ENCODE data around the gene FPGS. TPM values are rescaled to one million over a fixed set of nuclear protein-coding genes. Genes with fewer than 3 reads are reported as not detected.

Gene FPGS
- total RNA-seq, 6 experiments from 2014 or later: 51.9 to 69.2 (median 62.7) TPM

DNA sequence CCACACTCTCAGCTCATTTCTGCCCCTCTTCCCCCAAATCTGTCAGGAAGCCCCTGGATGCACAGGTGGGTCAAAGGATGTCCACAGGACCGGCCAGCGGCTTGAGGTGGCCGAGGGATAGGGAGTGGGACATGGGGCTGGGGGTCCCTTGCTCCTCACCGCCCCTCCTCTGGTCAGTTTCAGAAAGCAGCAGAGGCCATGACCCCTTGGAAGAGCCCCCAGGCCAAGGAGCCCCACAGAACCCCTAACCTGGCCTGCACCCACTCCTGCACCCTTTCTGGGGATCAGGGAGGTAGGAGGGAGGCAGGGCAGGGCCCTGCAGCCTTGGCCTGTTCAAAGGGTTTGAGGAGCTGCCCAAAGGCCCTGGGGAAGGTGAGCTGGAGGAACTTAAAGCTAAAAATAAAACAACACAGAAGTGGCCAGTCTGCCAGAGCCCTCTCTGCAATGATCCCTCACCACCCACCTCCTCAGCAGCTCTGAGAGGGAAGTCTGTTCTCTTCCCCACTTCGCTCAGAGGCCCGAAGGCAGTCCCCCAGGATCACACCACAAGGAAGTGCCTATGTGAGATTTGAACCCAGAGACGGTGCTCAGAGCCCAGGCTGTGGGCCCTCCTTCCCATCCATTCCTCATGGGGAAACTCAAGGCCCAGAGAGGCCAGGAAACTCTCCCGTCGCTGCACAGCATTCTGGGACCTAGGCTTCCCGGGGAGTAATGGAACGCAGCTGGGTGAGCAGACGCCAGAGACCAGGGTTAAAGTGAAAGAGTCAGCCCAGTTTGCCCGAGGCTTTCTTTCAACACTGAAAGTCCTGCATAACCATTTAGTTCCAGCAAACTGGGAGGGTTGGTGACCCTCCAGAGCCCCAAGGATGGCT is 50.9 kb downstream of the FPGS start:
- H3K4me3 Mint-ChIP-seq: peak overlapping the region; percentile 94
- peak overlapping the region; percentile 88 for H3K27ac Mint-ChIP-seq
- H3K4me1 Mint-ChIP-seq (ENCODE audit: low read depth): peaks cover 25% of the 10 kb centered on the region
- no peaks in the 10 kb centered on the region for H3K27me3 Mint-ChIP-seq (ENCODE audit: insufficient read depth)
- TF ChIP-seq, protein P1, sequence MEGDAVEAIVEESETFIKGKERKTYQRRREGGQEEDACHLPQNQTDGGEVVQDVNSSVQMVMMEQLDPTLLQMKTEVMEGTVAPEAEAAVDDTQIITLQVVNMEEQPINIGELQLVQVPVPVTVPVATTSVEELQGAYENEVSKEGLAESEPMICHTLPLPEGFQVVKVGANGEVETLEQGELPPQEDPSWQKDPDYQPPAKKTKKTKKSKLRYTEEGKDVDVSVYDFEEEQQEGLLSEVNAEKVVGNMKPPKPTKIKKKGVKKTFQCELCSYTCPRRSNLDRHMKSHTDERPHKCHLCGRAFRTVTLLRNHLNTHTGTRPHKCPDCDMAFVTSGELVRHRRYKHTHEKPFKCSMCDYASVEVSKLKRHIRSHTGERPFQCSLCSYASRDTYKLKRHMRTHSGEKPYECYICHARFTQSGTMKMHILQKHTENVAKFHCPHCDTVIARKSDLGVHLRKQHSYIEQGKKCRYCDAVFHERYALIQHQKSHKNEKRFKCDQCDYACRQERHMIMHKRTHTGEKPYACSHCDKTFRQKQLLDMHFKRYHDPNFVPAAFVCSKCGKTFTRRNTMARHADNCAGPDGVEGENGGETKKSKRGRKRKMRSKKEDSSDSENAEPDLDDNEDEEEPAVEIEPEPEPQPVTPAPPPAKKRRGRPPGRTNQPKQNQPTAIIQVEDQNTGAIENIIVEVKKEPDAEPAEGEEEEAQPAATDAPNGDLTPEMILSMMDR (IDR thresholded peaks at IDR 0.05): no peak
- DNase-seq: peak; percentile 29
- peaks cover 19% of the 10 kb centered on the region for H3K9me3 Mint-ChIP-seq
- H3K36me3 Mint-ChIP-seq (ENCODE audit: low read depth): peaks cover 30% of the 10 kb centered on the region

DNA sequence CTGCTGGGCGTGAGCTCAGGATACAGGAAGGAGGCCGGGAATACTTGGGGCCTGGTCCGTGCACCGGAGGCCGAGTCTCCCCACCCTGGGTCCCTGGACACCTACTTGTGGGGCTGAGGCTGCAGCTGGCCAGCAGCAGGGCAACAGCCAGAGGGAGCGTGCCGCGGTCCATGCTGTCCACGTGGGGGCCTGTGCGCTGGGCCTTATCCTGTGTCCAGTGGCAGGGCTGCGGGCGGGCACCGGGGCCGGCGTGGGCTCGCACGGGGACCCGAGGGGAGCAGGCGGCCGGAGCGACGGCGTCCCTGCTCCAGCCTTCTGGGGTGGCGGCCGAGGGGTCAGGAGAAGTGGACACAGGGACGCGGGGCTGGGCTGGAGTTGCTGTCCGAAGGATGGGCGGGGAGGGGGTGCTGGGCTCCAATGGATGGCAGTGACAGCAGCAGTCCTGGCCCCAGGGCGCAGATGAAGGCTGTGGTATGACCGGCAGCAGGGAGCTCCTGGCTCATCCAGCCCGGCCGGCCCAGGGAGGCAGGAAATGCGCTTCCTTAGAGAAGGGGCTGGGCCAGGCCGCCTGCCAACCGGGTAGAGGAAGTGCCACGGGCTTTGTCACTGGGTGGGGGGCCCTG is 51.6 kb downstream of the FPGS start, which contains the start of gene ENG:
TSS of gene ENG (minus strand) at position 475 of the 623 bp plus-strand sequence. CDS start at position 172, 303 bp downstream.
- peak; percentile 63 for DNase-seq
- H3K27ac Mint-ChIP-seq: peak within 1 kb of the TSS; percentile 88
- TF ChIP-seq, protein P1 (IDR thresholded peaks at IDR 0.05): peak; percentile 46
- H3K4me1 Mint-ChIP-seq (ENCODE audit: low read depth): peaks cover 17% of the 10 kb centered on the region
- H3K27me3 Mint-ChIP-seq (ENCODE audit: insufficient read depth): no peaks in the 10 kb centered on the region
- H3K9me3 Mint-ChIP-seq: peaks cover 12% of the 10 kb centered on the region
- H3K4me3 Mint-ChIP-seq: peak within 1 kb of the TSS; percentile 94
- peaks cover 23% of the 10 kb centered on the region for H3K36me3 Mint-ChIP-seq (ENCODE audit: low read depth)

DNA sequence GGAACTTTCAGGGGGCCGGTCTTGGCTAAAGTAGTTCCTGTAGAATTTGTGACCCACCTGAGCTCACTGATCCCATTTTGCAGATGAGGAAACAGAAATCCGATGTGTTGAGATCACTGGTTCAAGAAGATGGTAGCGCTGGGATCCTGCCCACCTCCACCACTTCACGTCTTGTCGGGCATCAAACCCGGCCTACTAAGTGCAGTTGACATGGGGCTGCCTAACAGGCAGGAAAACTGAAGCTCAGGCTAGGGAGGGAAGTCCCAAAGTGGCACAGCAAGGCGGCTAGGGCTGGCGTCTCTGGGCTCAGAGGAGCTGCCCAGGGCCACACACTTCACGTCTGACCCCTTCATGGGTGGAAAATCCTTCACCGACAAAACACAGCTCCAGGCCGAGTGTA is 52.3 kb downstream of the FPGS start:
- Mint-ChIP-seq H3K27ac (peak overlapping the region; percentile 88), H3K4me3 (no peak overlapping the region), H3K4me1 (ENCODE audit: low read depth) (peaks cover 16% of the 10 kb centered on the region), H3K9me3 (peaks cover 5% of the 10 kb centered on the region), H3K36me3 (ENCODE audit: low read depth) (peaks cover 16% of the 10 kb centered on the region), H3K27me3 (ENCODE audit: insufficient read depth) (no peaks in the 10 kb centered on the region)
- TF ChIP-seq, protein P1 (IDR thresholded peaks at IDR 0.05): no peak
- DNase-seq: no peak

DNA sequence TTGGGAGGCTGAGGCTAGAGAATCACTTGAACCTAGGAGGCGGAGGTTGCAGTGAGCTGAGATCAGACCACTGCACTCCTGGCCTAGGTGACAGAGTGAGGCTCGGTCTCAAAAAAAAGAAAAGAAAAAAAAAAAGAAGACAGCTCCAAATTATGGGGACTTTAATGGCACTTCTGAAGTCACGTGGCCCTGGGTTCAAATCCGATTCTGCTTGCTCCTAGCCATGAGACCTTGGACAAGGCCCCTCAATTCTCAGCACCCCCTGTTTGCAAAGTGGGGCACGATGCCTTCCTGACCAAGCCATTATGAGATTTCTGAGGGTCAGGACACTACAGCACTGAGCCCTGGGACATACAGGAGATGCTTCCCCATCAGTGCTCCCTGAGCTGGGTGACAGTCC is 52.8 kb downstream of the FPGS start:
- Mint-ChIP-seq H3K36me3 (ENCODE audit: low read depth) (peaks cover 13% of the 10 kb centered on the region), H3K27ac (peak overlapping the region; percentile 88), H3K27me3 (ENCODE audit: insufficient read depth) (no peaks in the 10 kb centered on the region), H3K9me3 (peaks cover 2% of the 10 kb centered on the region; the same call in 1 of the 2 replicates), H3K4me1 (ENCODE audit: low read depth) (peaks cover 16% of the 10 kb centered on the region), H3K4me3 (no peak overlapping the region)
- TF ChIP-seq, protein P1 (IDR thresholded peaks at IDR 0.05): no peak
- no peak for DNase-seq

DNA sequence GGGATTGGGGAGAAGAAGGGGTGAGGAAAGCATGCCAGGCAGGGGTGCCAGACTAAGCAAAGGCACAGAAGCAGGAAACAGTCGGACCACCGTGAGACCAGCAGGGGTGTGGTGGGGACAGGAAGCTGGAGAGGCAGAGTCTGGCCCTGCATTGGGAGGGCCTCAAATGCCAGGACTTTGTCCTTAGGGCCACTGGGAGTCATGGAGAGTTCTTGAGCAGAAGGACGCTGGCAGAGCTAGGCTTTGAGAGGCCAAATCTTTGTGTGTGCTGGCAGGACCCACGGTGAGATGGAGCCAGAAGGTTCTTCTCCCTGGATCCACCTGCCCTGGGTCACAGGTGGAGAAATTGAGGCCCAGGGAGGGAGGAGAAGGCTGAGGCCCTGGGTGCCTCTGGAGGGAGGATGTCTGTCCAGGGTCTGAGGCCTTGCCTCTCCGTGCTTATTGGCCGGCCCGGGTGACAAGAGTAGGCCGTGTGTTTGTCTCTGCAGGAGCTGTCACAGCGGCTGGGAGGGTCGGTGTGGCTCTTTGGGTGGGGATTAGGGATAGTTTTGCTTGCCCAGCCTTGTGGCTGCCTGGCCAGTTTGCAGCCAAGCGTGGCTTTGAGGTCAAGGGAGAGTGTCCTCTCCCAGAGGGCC is 53.5 kb downstream of the FPGS start:
- H3K9me3 Mint-ChIP-seq: no peaks in the 10 kb centered on the region
- no peaks in the 10 kb centered on the region for H3K27me3 Mint-ChIP-seq (ENCODE audit: insufficient read depth)
- TF ChIP-seq, protein P1 (IDR thresholded peaks at IDR 0.05): no peak
- H3K27ac Mint-ChIP-seq: no peak overlapping the region
- peaks cover 16% of the 10 kb centered on the region for H3K4me1 Mint-ChIP-seq (ENCODE audit: low read depth)
- peaks cover 9% of the 10 kb centered on the region for H3K36me3 Mint-ChIP-seq (ENCODE audit: low read depth)
- DNase-seq: no peak
- no peak overlapping the region for H3K4me3 Mint-ChIP-seq
